HG03342 (cell line): ENCODE results near the gene HIC1.
A peak's percentile ranks its signal among the peaks of the same experiment; 100 is the strongest.

Experiments
- ATAC-seq: cut with Tn5 transposase; IDR thresholded peaks from one replicate; pipeline ENCODE4 v1.9.1; 2021; ENCODE audit warnings: mild to moderate bottlenecking, moderate library complexity; ENCODE audit not compliant: unreplicated experiment

The HIC1 gene

DNA sequence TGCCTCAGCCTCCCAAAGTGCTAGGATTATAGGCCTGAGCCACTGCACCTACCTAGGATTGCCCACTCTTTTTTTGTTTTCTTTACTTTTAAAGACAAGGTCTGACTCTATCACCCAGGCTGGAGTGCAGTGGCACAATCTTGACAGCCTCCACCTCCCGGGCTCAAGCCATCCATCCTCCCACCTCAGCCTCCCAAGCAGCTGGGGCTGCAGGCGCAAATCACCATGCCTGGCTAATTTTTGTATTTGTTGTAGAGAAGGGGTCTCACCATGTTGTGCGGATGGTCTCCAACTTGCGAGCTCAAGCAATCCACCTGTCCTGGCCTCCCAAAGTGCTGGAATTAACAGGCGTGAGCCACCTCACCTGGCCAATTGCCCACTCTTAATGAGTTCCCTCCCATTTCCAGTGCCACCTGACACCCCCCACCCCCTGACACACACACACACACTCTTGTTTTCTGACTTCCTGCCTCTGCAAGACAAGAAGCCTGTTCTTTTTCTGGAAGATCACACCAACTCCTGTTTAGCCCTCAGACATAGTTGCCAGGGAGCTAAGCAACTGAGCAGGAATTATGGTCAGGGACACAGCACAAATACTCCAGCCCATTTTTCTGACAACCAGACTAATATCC is 10.5 kb upstream of the HIC1 start:
- no peak for ATAC-seq

DNA sequence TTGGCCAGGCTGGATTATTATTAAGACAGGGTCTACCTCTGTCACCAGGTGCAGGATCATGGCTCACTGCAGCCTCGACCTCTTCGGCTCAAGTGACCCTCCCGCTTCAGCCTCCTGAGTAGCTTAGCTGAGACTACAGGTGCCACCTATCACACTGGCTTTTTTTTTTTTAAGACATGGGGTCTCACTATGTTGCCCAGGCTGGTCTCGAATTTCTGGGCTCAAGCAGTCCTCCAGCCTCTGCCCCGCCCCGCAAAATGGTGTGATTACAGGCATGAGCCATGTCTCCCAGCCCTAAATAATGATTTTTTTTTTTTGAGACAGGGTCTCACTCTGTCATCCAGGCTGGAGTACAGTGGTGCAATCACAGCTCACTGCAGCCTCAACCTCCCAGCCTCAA is 7.3 kb upstream of the HIC1 start:
- no peak for ATAC-seq

DNA sequence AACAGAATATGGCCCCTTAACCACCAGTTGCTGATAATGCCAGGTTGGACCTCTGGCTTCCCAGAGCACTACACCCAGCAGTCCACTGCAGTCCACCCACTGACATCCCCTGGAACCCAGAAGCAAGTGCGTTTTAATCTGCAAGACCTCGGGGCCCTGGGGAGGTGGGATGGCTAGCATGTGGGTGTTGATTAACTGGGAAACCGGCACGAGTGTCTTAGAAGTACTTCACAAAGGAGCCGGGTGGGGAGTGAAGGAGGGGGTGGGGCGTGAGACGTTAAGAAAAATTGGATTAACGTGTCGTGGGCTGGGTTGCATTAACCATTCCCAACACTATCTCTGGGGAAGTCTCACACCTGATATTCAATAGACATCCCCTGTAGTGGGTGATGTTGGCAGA is 6.1 kb upstream of the HIC1 start:
- ATAC-seq, result no peak

DNA sequence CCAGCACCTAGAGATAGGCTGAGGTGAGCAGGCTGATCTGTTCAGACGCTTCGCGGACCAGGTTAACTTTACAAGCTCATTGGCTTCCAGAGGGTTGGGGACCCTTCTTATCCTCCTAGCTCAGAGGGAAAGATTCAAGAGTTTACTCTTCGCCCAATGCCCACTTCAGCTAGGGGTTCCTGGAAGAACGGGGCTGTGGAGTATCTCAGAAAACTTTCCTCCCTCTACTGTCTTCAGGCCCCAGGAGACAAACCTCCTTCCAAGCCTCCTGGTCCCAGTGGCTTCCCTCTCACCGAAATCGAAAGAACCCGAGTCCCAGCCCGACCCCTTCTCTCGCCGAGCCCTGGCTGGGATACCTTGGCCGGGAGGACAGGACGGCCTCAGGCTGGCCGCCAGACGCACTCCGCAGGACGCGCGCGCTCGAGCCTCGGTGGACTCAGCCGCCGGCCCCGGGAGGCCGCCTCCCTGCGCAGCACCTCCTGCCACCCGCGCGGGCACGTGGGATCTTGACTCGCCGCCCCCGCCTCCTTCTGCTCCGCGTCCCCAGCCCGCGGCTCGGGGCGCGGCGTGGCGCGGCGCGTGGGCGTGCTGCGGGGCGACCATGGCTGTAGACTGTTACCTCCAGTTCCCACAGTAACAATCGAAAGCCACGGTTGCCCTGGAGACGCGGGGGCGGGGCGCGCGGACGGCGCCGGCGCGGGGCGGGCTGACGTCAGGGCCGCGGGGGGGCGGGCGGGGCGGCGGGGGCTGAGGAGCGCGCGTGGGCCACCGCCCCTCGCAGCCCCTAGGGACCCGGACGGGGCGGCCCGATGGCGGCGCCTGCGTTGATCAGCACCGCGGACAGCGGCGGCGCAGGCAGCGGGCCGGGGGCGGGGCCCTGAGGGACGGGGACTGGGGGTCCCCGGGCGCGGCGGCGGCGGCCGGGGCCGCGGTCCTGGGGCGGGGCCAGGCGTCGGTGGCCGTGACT is 5.3 kb upstream of the HIC1 start:
- peak; percentile 49 for ATAC-seq

DNA sequence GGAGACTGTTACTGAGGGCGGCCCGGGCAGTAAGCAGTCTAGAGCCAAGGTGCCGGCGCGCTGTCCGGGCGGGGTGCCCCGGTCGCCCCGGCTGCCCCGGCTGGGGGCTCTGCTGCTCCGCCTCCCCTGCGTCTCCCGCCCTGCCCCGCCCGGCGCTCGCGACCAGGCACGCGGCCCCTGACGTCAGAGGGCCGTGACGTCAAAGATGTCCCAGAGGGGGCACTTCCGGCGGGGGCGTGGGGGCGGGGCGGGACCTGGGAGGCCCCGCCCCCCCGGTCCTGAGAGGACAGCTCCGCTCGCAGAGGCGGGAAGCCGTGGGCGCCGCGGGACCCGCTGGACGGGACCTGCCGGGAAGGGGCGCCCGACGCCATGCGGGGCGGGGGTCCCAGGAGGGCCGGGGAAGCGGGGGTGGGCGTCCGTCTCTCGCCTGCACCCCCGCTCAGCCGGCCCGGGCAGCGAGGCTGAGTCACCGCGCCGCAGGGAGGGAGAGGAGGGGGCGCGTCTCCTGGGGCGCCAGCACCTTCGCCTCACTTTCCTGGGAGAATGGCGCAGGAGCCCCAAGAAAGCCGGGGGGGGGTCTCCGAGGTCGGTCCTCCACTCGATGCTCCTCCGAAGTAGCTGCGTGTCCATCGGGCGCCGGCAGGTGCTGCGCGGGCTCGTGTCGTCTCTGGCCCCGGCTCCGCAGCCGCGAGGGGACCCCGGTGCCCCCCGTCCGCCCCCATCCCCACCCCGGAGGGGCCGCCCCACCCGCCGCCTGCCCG is 4.4 kb upstream of the HIC1 start:
- ATAC-seq, result peak; percentile 12

DNA sequence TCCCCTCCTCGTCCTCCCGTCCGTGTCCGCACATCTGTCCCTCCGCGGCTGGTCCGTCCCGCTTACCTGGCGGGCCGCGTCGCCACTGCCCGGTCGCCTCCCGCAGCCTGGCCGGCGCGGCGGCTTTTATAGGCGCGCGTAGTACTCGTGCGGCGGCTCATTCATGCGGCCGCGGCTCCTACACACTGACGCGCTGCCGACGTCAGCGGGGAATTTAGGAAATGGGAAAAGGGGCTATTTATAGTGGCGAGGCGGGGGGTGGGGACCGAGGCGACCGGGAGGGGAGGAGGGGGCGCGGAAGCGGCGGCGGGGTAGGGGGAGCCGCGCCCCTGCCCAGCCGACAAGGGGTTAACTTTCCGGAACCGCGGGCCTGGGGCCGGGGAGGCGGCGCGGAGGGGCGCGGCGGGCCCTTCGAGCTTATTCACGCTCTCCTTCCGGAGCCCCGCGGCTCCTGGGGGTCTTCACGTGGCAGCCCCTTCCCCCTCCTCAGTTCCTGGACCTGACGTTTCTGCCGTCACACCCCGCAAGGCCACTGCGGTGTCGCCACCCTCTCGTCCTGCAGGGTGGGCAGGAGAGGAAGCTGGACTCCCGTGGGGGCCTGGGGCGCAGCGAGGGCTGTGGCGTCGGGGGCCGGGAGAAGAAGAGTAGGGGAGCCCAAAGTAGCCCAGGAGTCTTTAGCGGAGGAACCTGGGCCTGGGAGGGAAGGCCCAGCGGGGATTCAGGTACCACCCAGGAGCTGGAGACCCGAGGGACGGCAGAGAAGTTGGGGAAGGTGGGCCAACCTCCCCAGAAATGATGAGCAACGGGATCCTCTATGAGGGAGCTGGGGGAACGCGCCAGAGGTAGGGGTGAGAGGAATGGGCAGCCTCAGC is 3.6 kb upstream of the HIC1 start:
- no peak for ATAC-seq

DNA sequence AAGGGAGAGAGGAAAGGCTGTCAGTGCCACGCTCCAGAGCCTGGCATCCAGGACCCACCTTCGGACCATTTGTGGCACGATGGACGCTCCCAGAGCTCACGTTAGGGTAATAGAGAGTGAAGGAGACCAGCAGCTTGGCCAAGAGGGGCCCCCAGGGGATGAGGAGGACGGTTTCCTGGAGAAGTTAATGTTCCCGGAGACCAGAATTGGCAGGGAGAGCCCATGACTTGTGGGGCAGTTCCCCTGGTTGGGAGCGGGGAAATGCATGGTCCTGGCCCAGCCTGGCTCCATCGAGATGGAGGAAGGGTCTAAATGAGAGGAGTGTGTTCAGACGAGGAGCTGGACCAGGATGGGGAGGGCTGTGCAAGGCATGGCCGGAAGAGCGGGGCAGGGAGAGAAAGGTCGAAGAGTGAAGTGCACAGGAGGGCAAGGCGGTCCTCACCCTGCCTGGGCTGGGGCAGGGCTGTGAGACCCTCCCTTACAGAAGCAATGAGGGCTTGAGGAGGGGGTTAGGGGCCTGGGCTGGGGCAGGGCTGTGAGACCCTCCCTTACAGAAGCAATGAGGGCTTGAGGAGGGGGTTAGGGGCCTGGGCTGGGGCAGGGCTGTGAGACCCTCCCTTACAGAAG is 2.9 kb upstream of the HIC1 start:
- no peak for ATAC-seq

DNA sequence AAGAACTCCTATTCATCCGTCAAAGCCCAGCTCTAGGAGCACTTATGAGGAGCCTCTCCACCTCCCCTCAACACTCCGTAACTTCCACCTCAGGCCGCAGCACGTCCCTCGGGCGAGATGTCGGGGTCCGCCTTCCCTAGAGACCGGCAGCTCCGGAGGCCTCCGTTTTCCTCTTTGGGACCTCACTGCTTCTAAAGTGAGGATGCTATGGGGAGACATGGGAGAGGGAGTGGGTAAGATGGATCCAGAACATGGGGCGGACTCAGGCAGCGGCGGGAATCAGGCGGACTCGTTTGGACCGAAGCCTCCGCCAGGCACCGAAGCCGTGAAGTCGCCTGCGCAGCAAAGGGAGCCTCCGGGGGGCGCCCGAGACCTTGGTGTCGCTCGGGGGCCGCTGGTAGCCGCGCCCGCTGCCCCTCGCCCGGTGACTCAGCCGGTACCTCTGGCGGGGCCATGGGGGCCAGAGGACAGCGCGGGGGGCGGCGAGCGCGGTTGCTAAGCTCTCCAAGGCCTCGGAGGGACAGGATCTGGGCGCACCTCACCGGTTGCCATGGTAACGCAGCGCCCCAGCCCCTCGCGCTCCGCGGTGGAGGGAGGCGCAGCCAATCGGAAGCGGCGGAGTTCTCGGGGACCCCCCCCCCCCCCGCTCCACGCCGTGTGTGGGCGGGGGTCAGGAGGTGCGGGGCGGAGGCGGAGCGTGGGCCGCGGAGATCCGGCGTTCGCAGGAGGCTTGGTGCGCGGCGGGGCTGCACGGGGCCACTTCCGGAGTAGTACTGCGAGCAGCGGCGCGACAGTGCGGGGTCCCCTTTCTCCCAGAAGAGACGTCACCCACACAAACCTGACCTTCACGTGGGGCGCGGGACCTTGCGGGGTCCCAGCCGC is 1.3 kb upstream of the HIC1 start:
- no peak for ATAC-seq

DNA sequence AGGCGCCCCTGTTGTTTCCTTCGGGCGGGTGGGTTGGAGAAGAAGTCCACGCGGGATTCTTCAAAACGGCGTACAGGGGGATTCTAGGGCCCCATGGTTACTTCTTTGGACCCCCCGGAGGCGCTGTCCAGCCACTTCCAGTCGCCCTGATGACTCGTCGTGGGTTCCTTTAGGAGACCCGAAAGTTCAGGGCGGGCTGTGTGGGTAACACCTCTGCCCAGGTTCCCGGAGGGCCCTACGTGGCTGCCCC is 716 bp upstream of the HIC1 start:
- no peak for ATAC-seq

DNA sequence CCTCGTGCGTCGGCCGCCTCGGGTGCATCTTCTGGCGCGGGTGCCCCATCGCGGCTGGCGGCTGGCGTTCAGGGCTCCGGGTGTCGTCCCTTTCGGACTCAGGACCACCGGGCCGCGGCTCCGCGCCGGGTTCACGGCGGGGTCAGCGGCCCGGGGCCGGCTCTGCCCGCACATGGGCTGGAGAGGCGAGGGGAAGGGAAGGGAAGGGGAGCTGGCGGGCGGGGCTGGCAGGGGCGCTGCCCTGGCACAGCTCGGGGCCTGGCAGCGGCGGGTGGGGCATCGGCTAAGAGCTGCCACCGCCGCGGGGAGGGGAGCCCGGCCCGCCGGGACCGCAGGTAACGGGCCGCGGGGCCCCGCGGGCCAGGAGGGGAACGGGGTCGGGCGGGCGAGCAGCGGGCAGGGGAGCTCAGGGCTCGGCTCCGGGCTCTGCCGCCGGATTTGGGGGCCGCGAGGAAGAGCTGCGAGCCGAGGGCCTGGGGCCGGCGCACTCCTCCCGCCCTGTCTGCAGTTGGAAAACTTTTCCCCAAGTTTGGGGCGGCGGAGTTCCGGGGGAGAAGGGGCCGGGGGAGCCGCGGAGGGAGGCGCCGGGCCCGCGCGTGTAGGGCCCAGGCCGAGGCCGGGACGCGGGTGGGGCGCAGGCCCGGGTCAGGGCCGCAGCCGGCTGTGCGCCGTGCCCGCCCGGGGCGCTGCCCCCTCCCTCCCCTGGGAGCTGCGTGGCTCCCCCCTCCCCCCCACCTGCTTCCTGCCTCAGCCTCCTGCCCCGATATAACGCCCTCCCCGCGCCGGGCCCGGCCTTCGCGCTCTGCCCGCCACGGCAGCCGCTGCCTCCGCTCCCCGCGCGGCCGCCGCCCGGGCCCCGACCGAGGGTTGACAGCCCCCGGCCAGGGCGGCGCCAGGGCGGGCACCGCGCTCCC is 646 bp downstream of the HIC1 start:
- ATAC-seq, result no peak

DNA sequence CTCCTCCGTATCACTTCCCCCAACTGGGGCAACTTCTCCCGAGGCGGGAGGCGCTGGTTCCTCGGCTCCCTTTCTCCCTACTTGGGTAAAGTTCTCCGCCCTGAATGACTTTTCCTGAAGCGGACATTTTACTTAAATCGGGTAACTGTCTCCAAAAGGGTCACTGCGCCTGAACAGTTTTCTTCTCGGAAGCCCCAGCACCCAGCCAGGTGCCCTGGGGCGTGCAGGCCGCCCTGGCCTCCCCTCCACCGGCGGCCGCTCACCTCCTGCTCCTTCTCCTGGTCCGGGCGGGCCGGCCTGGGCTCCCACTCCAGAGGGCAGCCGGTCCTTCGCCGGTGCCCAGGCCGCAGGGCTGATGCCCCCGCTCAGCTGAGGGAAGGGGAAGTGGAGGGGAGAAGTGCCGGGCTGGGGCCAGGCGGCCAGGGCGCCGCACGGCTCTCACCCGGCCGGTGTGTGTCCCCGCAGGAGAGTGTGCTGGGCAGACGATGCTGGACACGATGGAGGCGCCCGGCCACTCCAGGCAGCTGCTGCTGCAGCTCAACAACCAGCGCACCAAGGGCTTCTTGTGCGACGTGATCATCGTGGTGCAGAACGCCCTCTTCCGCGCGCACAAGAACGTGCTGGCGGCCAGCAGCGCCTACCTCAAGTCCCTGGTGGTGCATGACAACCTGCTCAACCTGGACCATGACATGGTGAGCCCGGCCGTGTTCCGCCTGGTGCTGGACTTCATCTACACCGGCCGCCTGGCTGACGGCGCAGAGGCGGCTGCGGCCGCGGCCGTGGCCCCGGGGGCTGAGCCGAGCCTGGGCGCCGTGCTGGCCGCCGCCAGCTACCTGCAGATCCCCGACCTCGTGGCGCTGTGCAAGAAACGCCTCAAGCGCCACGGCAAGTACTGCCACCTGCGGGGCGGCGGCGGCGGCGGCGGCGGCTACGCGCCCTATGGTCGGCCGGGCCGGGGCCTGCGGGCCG is 1.6 kb downstream of the HIC1 start:
- ATAC-seq, result no peak

DNA sequence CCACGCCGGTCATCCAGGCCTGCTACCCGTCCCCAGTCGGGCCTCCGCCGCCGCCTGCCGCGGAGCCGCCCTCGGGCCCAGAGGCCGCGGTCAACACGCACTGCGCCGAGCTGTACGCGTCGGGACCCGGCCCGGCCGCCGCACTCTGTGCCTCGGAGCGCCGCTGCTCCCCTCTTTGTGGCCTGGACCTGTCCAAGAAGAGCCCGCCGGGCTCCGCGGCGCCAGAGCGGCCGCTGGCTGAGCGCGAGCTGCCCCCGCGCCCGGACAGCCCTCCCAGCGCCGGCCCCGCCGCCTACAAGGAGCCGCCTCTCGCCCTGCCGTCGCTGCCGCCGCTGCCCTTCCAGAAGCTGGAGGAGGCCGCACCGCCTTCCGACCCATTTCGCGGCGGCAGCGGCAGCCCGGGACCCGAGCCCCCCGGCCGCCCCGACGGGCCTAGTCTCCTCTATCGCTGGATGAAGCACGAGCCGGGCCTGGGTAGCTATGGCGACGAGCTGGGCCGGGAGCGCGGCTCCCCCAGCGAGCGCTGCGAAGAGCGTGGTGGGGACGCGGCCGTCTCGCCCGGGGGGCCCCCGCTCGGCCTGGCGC is 2.4 kb downstream of the HIC1 start:
- no peak for ATAC-seq

DNA sequence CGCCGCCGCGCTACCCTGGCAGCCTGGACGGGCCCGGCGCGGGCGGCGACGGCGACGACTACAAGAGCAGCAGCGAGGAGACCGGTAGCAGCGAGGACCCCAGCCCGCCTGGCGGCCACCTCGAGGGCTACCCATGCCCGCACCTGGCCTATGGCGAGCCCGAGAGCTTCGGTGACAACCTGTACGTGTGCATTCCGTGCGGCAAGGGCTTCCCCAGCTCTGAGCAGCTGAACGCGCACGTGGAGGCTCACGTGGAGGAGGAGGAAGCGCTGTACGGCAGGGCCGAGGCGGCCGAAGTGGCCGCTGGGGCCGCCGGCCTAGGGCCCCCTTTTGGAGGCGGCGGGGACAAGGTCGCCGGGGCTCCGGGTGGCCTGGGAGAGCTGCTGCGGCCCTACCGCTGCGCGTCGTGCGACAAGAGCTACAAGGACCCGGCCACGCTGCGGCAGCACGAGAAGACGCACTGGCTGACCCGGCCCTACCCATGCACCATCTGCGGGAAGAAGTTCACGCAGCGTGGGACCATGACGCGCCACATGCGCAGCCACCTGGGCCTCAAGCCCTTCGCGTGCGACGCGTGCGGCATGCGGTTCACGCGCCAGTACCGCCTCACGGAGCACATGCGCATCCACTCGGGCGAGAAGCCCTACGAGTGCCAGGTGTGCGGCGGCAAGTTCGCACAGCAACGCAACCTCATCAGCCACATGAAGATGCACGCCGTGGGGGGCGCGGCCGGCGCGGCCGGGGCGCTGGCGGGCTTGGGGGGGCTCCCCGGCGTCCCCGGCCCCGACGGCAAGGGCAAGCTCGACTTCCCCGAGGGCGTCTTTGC is 3.1 kb downstream of the HIC1 start:
- no peak for ATAC-seq

DNA sequence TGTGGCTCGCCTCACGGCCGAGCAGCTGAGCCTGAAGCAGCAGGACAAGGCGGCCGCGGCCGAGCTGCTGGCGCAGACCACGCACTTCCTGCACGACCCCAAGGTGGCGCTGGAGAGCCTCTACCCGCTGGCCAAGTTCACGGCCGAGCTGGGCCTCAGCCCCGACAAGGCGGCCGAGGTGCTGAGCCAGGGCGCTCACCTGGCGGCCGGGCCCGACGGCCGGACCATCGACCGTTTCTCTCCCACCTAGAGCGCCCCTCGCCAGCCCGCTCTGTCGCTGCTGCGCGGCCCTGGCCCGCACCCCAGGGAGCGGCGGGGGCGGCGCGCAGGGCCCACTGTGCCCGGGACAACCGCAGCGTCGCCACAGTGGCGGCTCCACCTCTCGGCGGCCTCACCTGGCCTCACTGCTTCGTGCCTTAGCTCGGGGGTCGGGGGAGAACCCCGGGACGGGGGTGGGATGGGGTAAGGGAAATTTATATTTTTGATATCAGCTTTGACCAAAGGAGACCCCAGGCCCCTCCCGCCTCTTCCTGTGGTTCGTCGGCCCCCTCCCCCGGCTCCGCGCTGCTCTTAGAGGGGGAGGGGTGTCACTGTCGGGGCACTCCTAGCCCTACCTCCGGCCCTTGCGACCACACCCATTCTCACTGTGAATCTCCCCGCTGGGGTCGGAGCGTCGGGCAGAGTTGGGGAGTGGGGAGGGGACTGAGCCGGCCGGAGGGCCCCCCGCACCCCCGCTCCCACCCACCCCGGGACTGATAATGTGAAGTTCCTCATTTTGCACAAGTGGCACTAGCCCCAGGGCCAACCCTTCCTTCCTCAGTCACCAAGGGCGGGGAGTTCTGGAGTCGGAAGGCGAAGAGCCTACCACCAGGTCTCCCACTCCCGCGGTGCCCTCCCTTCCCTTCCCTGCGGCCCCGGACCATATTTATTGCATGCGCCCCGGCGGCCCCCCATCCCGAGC is 4.0 kb downstream of the HIC1 start:
- no peak for ATAC-seq
